ENCODE data around the gene LRRC4B. TPM values are rescaled to one million over a fixed set of nuclear protein-coding genes. Genes with fewer than 3 reads are reported as not detected.
A peak's percentile ranks its signal among the peaks of the same experiment; 100 is the strongest.

The LRRC4B gene
- total RNA-seq, 1 donor from 2014 or later, result 21.7 TPM

DNA sequence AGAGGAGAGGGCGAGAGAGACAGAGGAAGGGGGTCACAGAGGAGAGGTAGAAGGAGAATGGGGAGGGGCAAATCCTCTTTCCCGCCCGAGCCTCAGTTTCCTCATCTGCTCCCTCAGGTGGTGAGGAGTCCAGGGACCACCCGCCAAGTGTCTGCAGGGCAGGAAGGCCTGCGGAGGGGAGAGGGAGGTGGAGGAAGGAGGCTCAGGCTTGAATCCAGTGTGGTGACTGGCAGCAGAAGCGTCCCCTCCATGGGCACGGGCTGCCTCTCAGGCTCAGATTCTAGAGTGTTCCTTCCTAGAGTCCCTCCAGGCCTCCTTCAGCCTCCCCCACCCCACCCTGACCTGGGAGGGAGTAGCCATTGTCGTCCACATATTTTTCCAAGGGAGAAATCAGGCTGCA, 75.1 kb downstream of the LRRC4B start:
- Mint-ChIP-seq H3K27me3 (peaks cover 70% of the 10 kb centered on the region), H3K9me3 (no peaks in the 10 kb centered on the region), H3K4me1 (ENCODE audit: unreplicated experiment) (peaks cover 17% of the 10 kb centered on the region), H3K4me3 (no peak overlapping the region), H3K27ac (no peak overlapping the region), H3K36me3 (peaks cover 6% of the 10 kb centered on the region)
- TF ChIP-seq, protein P1, sequence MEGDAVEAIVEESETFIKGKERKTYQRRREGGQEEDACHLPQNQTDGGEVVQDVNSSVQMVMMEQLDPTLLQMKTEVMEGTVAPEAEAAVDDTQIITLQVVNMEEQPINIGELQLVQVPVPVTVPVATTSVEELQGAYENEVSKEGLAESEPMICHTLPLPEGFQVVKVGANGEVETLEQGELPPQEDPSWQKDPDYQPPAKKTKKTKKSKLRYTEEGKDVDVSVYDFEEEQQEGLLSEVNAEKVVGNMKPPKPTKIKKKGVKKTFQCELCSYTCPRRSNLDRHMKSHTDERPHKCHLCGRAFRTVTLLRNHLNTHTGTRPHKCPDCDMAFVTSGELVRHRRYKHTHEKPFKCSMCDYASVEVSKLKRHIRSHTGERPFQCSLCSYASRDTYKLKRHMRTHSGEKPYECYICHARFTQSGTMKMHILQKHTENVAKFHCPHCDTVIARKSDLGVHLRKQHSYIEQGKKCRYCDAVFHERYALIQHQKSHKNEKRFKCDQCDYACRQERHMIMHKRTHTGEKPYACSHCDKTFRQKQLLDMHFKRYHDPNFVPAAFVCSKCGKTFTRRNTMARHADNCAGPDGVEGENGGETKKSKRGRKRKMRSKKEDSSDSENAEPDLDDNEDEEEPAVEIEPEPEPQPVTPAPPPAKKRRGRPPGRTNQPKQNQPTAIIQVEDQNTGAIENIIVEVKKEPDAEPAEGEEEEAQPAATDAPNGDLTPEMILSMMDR (conservative IDR thresholded peaks at IDR 0.05), result no peak
- no peak for DNase-seq (ENCODE audit: extremely low spot score, unreplicated experiment)

DNA sequence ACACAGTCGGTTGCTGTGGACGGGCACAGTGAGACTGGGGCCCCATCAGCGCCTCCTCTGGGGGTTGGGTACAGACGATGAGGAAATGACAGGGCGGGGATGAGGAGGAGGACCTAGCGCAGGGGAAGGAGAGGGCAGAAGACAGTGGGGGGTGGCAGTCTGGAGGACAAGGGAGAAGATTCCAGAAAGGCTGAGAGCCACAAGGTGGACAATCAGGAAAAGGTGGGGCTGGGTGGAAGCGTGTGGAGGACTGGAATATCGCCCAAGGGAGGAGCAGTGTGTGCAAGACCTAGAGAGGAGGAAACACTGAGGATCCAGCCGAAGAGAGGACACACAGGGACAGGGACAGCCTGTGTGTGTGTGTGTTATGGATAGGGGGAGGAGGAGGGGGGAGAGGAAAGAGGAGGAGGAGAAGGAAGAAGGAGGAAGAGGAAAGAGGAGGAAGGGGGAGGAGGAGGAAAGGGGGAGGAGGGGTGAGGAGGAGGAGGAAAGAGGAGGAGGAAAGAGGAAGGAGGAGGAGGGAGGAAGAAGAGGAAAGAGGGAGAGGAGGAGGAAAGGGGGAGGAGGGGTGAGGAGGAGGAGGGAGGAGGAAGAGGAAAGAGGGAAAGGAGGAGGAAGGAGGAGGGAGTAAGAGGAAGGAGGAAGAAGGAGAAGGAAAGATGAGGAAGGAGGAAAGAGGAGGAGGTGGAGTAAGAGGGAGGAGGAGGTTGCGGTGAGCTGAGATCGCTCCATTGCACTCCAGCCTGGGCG, 75.8 kb downstream of the LRRC4B start:
- Mint-ChIP-seq H3K36me3 (peaks cover 6% of the 10 kb centered on the region), H3K27me3 (peaks cover 74% of the 10 kb centered on the region), H3K27ac (peak overlapping the region; percentile 8), H3K4me1 (ENCODE audit: unreplicated experiment) (peaks cover 17% of the 10 kb centered on the region), H3K4me3 (no peak overlapping the region), H3K9me3 (no peaks in the 10 kb centered on the region)
- no peak for DNase-seq (ENCODE audit: extremely low spot score, unreplicated experiment)
- TF ChIP-seq, protein P1 (conservative IDR thresholded peaks at IDR 0.05), result no peak

DNA sequence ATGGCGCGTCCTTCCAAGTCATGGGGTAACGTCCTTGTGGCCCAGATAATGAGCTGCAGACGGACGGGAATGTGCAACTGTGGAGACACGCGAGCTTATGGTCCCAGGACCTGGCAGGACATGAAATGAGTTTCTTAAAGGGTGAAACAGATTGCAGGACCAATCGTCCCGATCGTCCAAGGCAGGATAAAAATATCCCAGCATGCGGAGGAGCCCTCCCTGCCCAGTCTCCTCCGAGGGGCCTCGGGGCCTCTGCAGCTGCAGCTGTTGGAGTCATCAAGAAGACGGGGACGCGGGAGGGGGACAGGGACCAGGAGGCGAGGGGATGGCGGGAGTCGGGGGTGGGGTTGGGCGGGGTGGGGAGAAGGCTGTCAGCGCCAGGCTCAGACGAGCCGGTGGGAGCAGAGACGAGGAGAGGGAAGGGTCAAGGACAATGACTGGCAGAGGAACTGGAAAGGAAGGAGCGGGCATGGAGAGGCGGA, 77.2 kb downstream of the LRRC4B start:
- Mint-ChIP-seq H3K27ac (no peak overlapping the region), H3K36me3 (peaks cover 13% of the 10 kb centered on the region), H3K27me3 (peaks cover 80% of the 10 kb centered on the region), H3K9me3 (no peaks in the 10 kb centered on the region), H3K4me1 (ENCODE audit: unreplicated experiment) (peaks cover 17% of the 10 kb centered on the region), H3K4me3 (no peak overlapping the region)
- no peak for DNase-seq (ENCODE audit: extremely low spot score, unreplicated experiment)
- TF ChIP-seq, protein P1 (conservative IDR thresholded peaks at IDR 0.05), result no peak

DNA sequence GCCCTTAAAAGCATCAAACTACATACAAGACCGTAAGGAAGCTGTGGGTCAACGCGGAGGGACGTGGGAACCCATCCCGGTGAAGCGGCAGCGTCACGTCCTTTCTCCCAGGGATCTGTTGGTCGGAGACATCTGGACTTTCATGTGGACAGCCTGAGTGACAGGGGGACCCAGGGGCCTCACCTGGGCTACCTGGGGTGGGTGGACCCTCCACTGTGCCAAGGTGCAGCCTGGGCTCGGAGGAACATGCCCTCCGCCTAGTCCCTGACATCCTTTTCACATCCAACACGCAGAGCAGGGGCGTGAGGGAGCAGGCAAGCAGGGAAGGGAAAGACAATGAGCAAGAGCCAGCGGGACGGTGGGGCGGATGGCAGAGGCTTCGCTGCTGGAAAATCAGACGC, 77.8 kb downstream of the LRRC4B start:
- no peaks in the 10 kb centered on the region for H3K9me3 Mint-ChIP-seq
- H3K36me3 Mint-ChIP-seq, result peaks cover 13% of the 10 kb centered on the region
- peaks cover 77% of the 10 kb centered on the region for H3K27me3 Mint-ChIP-seq
- TF ChIP-seq, protein P1 (conservative IDR thresholded peaks at IDR 0.05), result no peak
- H3K27ac Mint-ChIP-seq, result no peak overlapping the region
- no peak overlapping the region for H3K4me3 Mint-ChIP-seq
- H3K4me1 Mint-ChIP-seq (ENCODE audit: unreplicated experiment), result peaks cover 17% of the 10 kb centered on the region
- no peak for DNase-seq (ENCODE audit: extremely low spot score, unreplicated experiment)

DNA sequence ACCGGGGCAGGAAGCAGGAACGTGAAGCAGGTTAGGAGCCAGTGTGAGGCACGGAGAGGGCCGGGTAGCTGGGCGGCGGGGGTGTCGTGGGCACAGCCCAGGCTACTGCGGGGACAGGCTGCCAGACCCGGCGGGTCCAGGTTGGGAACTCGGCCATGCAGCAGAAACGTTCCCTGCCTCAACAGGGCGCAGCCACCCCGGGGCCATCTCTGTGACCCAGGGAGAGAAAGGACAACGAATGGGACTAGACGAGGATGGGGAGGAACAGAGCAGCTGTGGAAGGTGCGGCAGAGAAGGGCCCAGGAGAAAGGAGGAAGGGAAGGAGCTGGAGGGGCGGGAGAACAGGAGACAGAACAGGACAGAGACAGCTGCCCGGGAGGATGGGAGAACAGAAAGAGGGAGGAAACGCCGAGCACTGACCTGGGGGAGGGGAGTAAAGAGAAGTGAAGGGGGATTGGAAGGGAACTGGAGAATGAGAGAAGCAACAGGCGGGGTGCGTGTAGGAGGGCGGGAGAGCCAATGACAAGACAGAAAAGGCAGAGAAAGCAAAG, 78.7 kb downstream of the LRRC4B start:
- Mint-ChIP-seq H3K4me3 (peak overlapping the region; percentile 39), H3K27ac (no peak overlapping the region), H3K36me3 (peaks cover 10% of the 10 kb centered on the region), H3K9me3 (no peaks in the 10 kb centered on the region), H3K27me3 (peaks cover 68% of the 10 kb centered on the region), H3K4me1 (ENCODE audit: unreplicated experiment) (peaks cover 17% of the 10 kb centered on the region)
- DNase-seq (ENCODE audit: extremely low spot score, unreplicated experiment), result no peak
- TF ChIP-seq, protein P1 (conservative IDR thresholded peaks at IDR 0.05), result no peak

All from type B pancreatic cell (in vitro differentiated cells).